GM12892 (cell line): Measurements from ENCODE around the gene PCSK5.

Experiments used
- POLR2A ChIP-seq: IDR thresholded peaks from 2 replicates; pipeline ENCODE4 v1.6.1; 2011; ENCODE audit warnings: low read depth, low read length, control low read depth
- POLR2AphosphoS5 ChIP-seq: IDR thresholded peaks from 2 replicates; pipeline ENCODE4 v1.6.1; 2011; ENCODE audit warnings: low read depth, low read length, control low read depth

- TF ChIP-seq POLR2A (no peak), POLR2AphosphoS5 (no peak)
Measured at GRCh38 chr9:75997206-75997605, 106.7 kb downstream of the PCSK5 start.
